Stimulated activated CD4-positive, alpha-beta T cell treated with anti-CD3 and anti-CD28 coated beads, Interleukin-4, amount 100 ng/mL, for 24 hours (primary cell): Measurements from ENCODE around the gene MICAL2.

Experiments used
- DNase-seq: peaks from one replicate; pipeline ENCODE4 v3.0.0-alpha.2; 2020

Gene MICAL2

GRCh38 chr11:12118949-12119348, 8.6 kb downstream of the MICAL2 start:
- no peak for DNase-seq

GRCh38 chr11:12119502-12119901, 9.1 kb downstream of the MICAL2 start:
- no peak for DNase-seq

- no peak for DNase-seq
Observed at GRCh38 chr11:12120031-12121008, 9.9 kb downstream of the MICAL2 start.

GRCh38 chr11:12121011-12121410, 10.6 kb downstream of the MICAL2 start:
- no peak for DNase-seq

- no peak for DNase-seq
Observed at GRCh38 chr11:12121517-12121916, 11.1 kb downstream of the MICAL2 start.

- no peak for DNase-seq
Observed at GRCh38 chr11:12122083-12122482, 11.7 kb downstream of the MICAL2 start.

- no peak for DNase-seq
Observed at GRCh38 chr11:12123273-12123672, 12.9 kb downstream of the MICAL2 start.

GRCh38 chr11:12123799-12124198, 13.4 kb downstream of the MICAL2 start:
- no peak for DNase-seq

GRCh38 chr11:12124306-12124705, 13.9 kb downstream of the MICAL2 start:
- no peak for DNase-seq

- no peak for DNase-seq
Observed at GRCh38 chr11:12125609-12126149, 15.3 kb downstream of the MICAL2 start.

- no peak for DNase-seq
Observed at GRCh38 chr11:12126344-12127019, 16.1 kb downstream of the MICAL2 start.

GRCh38 chr11:12127206-12127898, 17.0 kb downstream of the MICAL2 start:
- no peak for DNase-seq

- DNase-seq: no peak
Observed at GRCh38 chr11:12128301-12128751, 17.9 kb downstream of the MICAL2 start.

- no peak for DNase-seq
Observed at GRCh38 chr11:12129227-12129626, 18.8 kb downstream of the MICAL2 start.

- DNase-seq: no peak
Observed at GRCh38 chr11:12130180-12130980, 20.0 kb downstream of the MICAL2 start.

GRCh38 chr11:12131943-12132789, 21.8 kb downstream of the MICAL2 start:
- DNase-seq: no peak

- no peak for DNase-seq
Observed at GRCh38 chr11:12132790-12133145, 22.4 kb downstream of the MICAL2 start.

- no peak for DNase-seq
Observed at GRCh38 chr11:12133547-12134235, 23.3 kb downstream of the MICAL2 start.

- no peak for DNase-seq
Observed at GRCh38 chr11:12134236-12134585, 23.8 kb downstream of the MICAL2 start.

- no peak for DNase-seq
Observed at GRCh38 chr11:12135185-12135584, 24.8 kb downstream of the MICAL2 start.
